GM19240 (cell line): ENCODE measurements around the gene CDH4.

ENCODE experiments used
- DNase-seq: peaks from one replicate; pipeline ENCODE4 v3.0.0; 2011; ENCODE audit warnings: low spot score; ENCODE audit not compliant: insufficient read length

Gene CDH4

GRCh38 chr20:61599061-61599531 lies 347.0 kb downstream of the CDH4 start:
- DNase-seq = no peak

GRCh38 chr20:61599541-61599992 lies 347.5 kb downstream of the CDH4 start:
- no peak for DNase-seq

- DNase-seq = no peak
Measured at GRCh38 chr20:61600016-61600415, 348.0 kb downstream of the CDH4 start.

- DNase-seq = no peak
Measured at GRCh38 chr20:61601361-61601760, 349.3 kb downstream of the CDH4 start.

GRCh38 chr20:61601853-61602252 lies 349.8 kb downstream of the CDH4 start:
- no peak for DNase-seq

- no peak for DNase-seq
Measured at GRCh38 chr20:61603715-61604114, 351.7 kb downstream of the CDH4 start.

- no peak for DNase-seq
Measured at GRCh38 chr20:61604549-61604948, 352.5 kb downstream of the CDH4 start.

GRCh38 chr20:61605283-61605682 lies 353.2 kb downstream of the CDH4 start:
- DNase-seq = no peak

- no peak for DNase-seq
Measured at GRCh38 chr20:61605862-61606557, 353.9 kb downstream of the CDH4 start.

GRCh38 chr20:61608275-61609085 lies 356.4 kb downstream of the CDH4 start:
- no peak for DNase-seq

GRCh38 chr20:61609461-61609860 lies 357.4 kb downstream of the CDH4 start:
- DNase-seq = no peak

- no peak for DNase-seq
Measured at GRCh38 chr20:61611401-61612180, 359.5 kb downstream of the CDH4 start.

- DNase-seq = no peak
Measured at GRCh38 chr20:61613917-61614705, 362.1 kb downstream of the CDH4 start.

GRCh38 chr20:61614706-61615100 lies 362.6 kb downstream of the CDH4 start:
- DNase-seq = no peak

GRCh38 chr20:61615806-61616205 lies 363.7 kb downstream of the CDH4 start:
- no peak for DNase-seq

GRCh38 chr20:61619751-61620150 lies 367.7 kb downstream of the CDH4 start:
- no peak for DNase-seq

GRCh38 chr20:61620174-61620573 lies 368.1 kb downstream of the CDH4 start:
- no peak for DNase-seq

GRCh38 chr20:61621035-61621730 lies 369.1 kb downstream of the CDH4 start:
- no peak for DNase-seq

- DNase-seq = no peak
Measured at GRCh38 chr20:61621852-61622251, 369.8 kb downstream of the CDH4 start.

- no peak for DNase-seq
Measured at GRCh38 chr20:61623451-61623850, 371.4 kb downstream of the CDH4 start.
